IPS-NIHi7 (cell line): ENCODE measurements around the gene APPL2.

Source experiments
- DNase-seq: peaks from one replicate; pipeline ENCODE4 v3.0.0; 2012; ENCODE audit warnings: mixed read lengths; ENCODE audit errors: extremely low spot score

Gene APPL2

GRCh38 chr12:105235732-105236476 is at the start of gene APPL2:
TSS of gene APPL2 (minus strand) at chr12:105236174. CDS start at chr12:105236012, 162 bp downstream.
- peak; percentile 96 for DNase-seq

- no peak for DNase-seq
Observed at GRCh38 chr12:105285378-105285777, 49.4 kb upstream of the APPL2 start.

GRCh38 chr12:105281694-105282049 is 45.7 kb upstream of the APPL2 start:
- no peak for DNase-seq

GRCh38 chr12:105280966-105281693 is 45.2 kb upstream of the APPL2 start:
- no peak for DNase-seq

GRCh38 chr12:105279460-105280056 is 43.6 kb upstream of the APPL2 start:
- DNase-seq: peak; percentile 47

GRCh38 chr12:105278043-105278697 is 42.2 kb upstream of the APPL2 start:
- DNase-seq: no peak

GRCh38 chr12:105275997-105276733 is 40.2 kb upstream of the APPL2 start:
- no peak for DNase-seq

- DNase-seq: no peak
Observed at GRCh38 chr12:105274571-105274970, 38.6 kb upstream of the APPL2 start.

GRCh38 chr12:105273601-105274000 is 37.6 kb upstream of the APPL2 start:
- no peak for DNase-seq

- no peak for DNase-seq
Observed at GRCh38 chr12:105272814-105273416, 36.9 kb upstream of the APPL2 start.

- no peak for DNase-seq
Observed at GRCh38 chr12:105272152-105272551, 36.2 kb upstream of the APPL2 start.

GRCh38 chr12:105271364-105271763 is 35.4 kb upstream of the APPL2 start:
- no peak for DNase-seq

- no peak for DNase-seq
Observed at GRCh38 chr12:105270671-105271255, 34.8 kb upstream of the APPL2 start.

GRCh38 chr12:105267711-105268110 is 31.7 kb upstream of the APPL2 start:
- no peak for DNase-seq

- no peak for DNase-seq
Observed at GRCh38 chr12:105264771-105265170, 28.8 kb upstream of the APPL2 start.

GRCh38 chr12:105262461-105263184 is 26.6 kb upstream of the APPL2 start:
- DNase-seq: no peak

GRCh38 chr12:105261010-105261409 is 25.0 kb upstream of the APPL2 start:
- DNase-seq: no peak

- no peak for DNase-seq
Observed at GRCh38 chr12:105259226-105259625, 23.3 kb upstream of the APPL2 start.

- DNase-seq: no peak
Observed at GRCh38 chr12:105257321-105257728, 21.4 kb upstream of the APPL2 start.

- no peak for DNase-seq
Observed at GRCh38 chr12:105256921-105257320, 20.9 kb upstream of the APPL2 start.
